ENCODE measurements around the gene FMO4. TPM values are rescaled to one million over a fixed set of nuclear protein-coding genes. Genes with fewer than 3 reads are reported as not detected.

The FMO4 gene
- total and polyA plus RNA-seq, 10 of the 15 experiments (the other 5 are each of a cell fraction or from before 2014, with no cell fraction given) = 0.26 to 3.0 (median 1.1) TPM

- TF ChIP-seq PBX3 (IDR thresholded peaks at IDR 0.05; ENCODE audit: insufficient replicate concordance, low read depth, low read length) = no peak
- no peak for TF ChIP-seq NFYB (IDR thresholded peaks at IDR 0.05; ENCODE audit: insufficient read depth, low read depth, low read length)
- TF ChIP-seq ASH2L (IDR thresholded peaks at IDR 0.05; ENCODE audit: borderline replicate concordance, low read depth) = no peak
- TF ChIP-seq CTCF (IDR thresholded peaks at IDR 0.05 in 2 of 3, conservative IDR thresholded peaks at IDR 0.05 in 1 of 3; ENCODE audit: control insufficient read depth in 2 of 3, extremely low read depth in 1 of 3, insufficient read depth in 1 of 3, low read depth in 3 of 3, low read length in 3 of 3) = no peak
- no peak for TF ChIP-seq BCLAF1 (IDR thresholded peaks at IDR 0.05)
- TF ChIP-seq PRDM15 (CRISPR knock-in tag; IDR thresholded peaks at IDR 0.05) = no peak
Measured at GRCh38 chr1:171367436-171367835, 53.5 kb downstream of the FMO4 start (continued).
